ENCODE measurements around the gene TTLL8. TPM values are rescaled to one million over a fixed set of nuclear protein-coding genes. Genes with fewer than 3 reads are reported as not detected.
"Not testable (repeated sequence)": the region's sequence is repeated elsewhere in the genome, so short reads cannot be mapped to it uniquely, and the experiment has no call there.

Gene TTLL8
- total RNA-seq, 4 donors from 2014 or later: not detected

- Histone ChIP-seq H3K27me3 (peaks cover 24% of the 10 kb centered on the region), H3K4me3 (no peak overlapping the region), H3K27ac (no peak overlapping the region), H3K4me1 (peaks cover under 1% of the 10 kb centered on the region), H3K9me3 (no peaks in the 10 kb centered on the region), H3K36me3 (no peaks in the 10 kb centered on the region)
- TF ChIP-seq EP300 (IDR thresholded peaks at IDR 0.05) (no peak), POLR2A (IDR thresholded peaks at IDR 0.05) (no peak), CTCF (IDR thresholded peaks at IDR 0.05) (no peak), POLR2AphosphoS5 (IDR thresholded peaks at IDR 0.05) (no peak)
- DNase-seq (ENCODE audit: low spot score in 2 of 2): no peak
- 89% methylated on average over 22 of the region's 22 CpGs for WGBS
Measured at GRCh38 chr22:50090412-50090714, 32.3 kb upstream of the TTLL8 start.

- Histone ChIP-seq H3K4me1 (peaks cover 3% of the 10 kb centered on the region), H3K4me3 (no peak within 1 kb of the TSS), H3K27ac (no peak within 1 kb of the TSS), H3K27me3 (peaks cover 24% of the 10 kb centered on the region), H3K9me3 (no peaks in the 10 kb centered on the region), H3K36me3 (no peaks in the 10 kb centered on the region)
- 62% methylated on average over 24 of the region's 83 CpGs for WGBS
- TF ChIP-seq POLR2A (IDR thresholded peaks at IDR 0.05): no peak
- TF ChIP-seq EP300 (IDR thresholded peaks at IDR 0.05): no peak
- no peak for TF ChIP-seq CTCF (IDR thresholded peaks at IDR 0.05)
- no peak for TF ChIP-seq POLR2AphosphoS5 (IDR thresholded peaks at IDR 0.05)
- DNase-seq (ENCODE audit: low spot score in 2 of 2): no peak
Measured at GRCh38 chr22:50089682-50090411, 31.7 kb upstream of the TTLL8 start, which contains the start of gene MOV10L1. TSS of gene MOV10L1 (plus strand) at chr22:50090006. CDS start at chr22:50090089, 83 bp downstream.

GRCh38 chr22:50089231-50089630, 31.1 kb upstream of the TTLL8 start:
- no peak overlapping the region for H3K27ac ChIP-seq
- TF ChIP-seq POLR2A (IDR thresholded peaks at IDR 0.05) (no peak), POLR2AphosphoS5 (IDR thresholded peaks at IDR 0.05) (no peak), EP300 (IDR thresholded peaks at IDR 0.05) (no peak), CTCF (IDR thresholded peaks at IDR 0.05) (no peak)
- peaks cover 3% of the 10 kb centered on the region for H3K4me1 ChIP-seq
- no peak overlapping the region for H3K4me3 ChIP-seq
- no peaks in the 10 kb centered on the region for H3K9me3 ChIP-seq
- no peak for DNase-seq (ENCODE audit: low spot score in 2 of 2)
- no peaks in the 10 kb centered on the region for H3K36me3 ChIP-seq
- peaks cover 28% of the 10 kb centered on the region for H3K27me3 ChIP-seq
- 90% methylated on average over 11 of the region's 11 CpGs for WGBS

- no peak for TF ChIP-seq POLR2AphosphoS5 (IDR thresholded peaks at IDR 0.05)
- Histone ChIP-seq H3K9me3 (no peaks in the 10 kb centered on the region), H3K27me3 (peaks cover 36% of the 10 kb centered on the region), H3K36me3 (no peaks in the 10 kb centered on the region), H3K4me1 (peaks cover 12% of the 10 kb centered on the region), H3K27ac (no peak overlapping the region), H3K4me3 (no peak overlapping the region)
- DNase-seq (ENCODE audit: low spot score in 2 of 2): no peak
- WGBS: 98% methylated on average over 12 of the region's 12 CpGs
Measured at GRCh38 chr22:50088096-50088495, 30.0 kb upstream of the TTLL8 start.

GRCh38 chr22:50087646-50088045, 29.5 kb upstream of the TTLL8 start:
- Histone ChIP-seq H3K27me3 (peaks cover 40% of the 10 kb centered on the region), H3K36me3 (no peaks in the 10 kb centered on the region)
- WGBS: 90% methylated on average over 9 of the region's 12 CpGs

GRCh38 chr22:50086975-50087374, 28.9 kb upstream of the TTLL8 start:
- peaks cover 40% of the 10 kb centered on the region for H3K27me3 ChIP-seq
- not testable (repeated sequence) for H3K9me3 ChIP-seq; H3K27ac ChIP-seq; H3K4me3 ChIP-seq; DNase-seq (ENCODE audit: low spot score in 2 of 2); H3K36me3 ChIP-seq
- WGBS: 91% methylated on average over 4 of the region's 4 CpGs
- peaks cover 16% of the 10 kb centered on the region for H3K4me1 ChIP-seq

More at GRCh38 chr22:50087646-50088045, 29.5 kb upstream of the TTLL8 start:
- H3K4me1 ChIP-seq: peaks cover 16% of the 10 kb centered on the region
- DNase-seq (ENCODE audit: low spot score in 2 of 2): no peak
- no peak overlapping the region for H3K4me3 ChIP-seq
- no peak overlapping the region for H3K27ac ChIP-seq
- no peak for TF ChIP-seq EP300 (IDR thresholded peaks at IDR 0.05)
- TF ChIP-seq POLR2A (IDR thresholded peaks at IDR 0.05): peak in 1 of 2 donors; percentile 20
- TF ChIP-seq POLR2AphosphoS5 (IDR thresholded peaks at IDR 0.05): no peak
- TF ChIP-seq CTCF (IDR thresholded peaks at IDR 0.05): no peak
- no peaks in the 10 kb centered on the region for H3K9me3 ChIP-seq
